Measurements from ENCODE around the gene TRAF5.
"Not testable (repeated sequence)": the region's sequence is repeated elsewhere in the genome, so short reads cannot be mapped to it uniquely, and the experiment has no call there.

TRAF5 gene

GRCh38 chr1:211326528-211327345 lies at the start of gene TRAF5:
TRAF5 (plus strand) TSS chr1:211326833; CDS start chr1:211353240, 26,407 bp downstream.
- peak; percentile 82 for DNase-seq (ENCODE audit: low spot score)

- DNase-seq (ENCODE audit: low spot score) = no peak
These were observed 47.3 kb upstream of the TRAF5 start for GRCh38 chr1:211279340-211279739.

- no peak for DNase-seq (ENCODE audit: low spot score)
These were observed 45.7 kb upstream of the TRAF5 start for GRCh38 chr1:211280910-211281309.

GRCh38 chr1:211281320-211282022 lies 45.2 kb upstream of the TRAF5 start:
- DNase-seq (ENCODE audit: low spot score) = no peak

GRCh38 chr1:211282023-211282373 lies 44.6 kb upstream of the TRAF5 start:
- no peak for DNase-seq (ENCODE audit: low spot score)

GRCh38 chr1:211285196-211285595 lies 41.4 kb upstream of the TRAF5 start:
- no peak for DNase-seq (ENCODE audit: low spot score)

- DNase-seq (ENCODE audit: low spot score) = no peak
These were observed 39.4 kb upstream of the TRAF5 start for GRCh38 chr1:211287218-211287617.

- DNase-seq (ENCODE audit: low spot score) = no peak
These were observed 34.2 kb upstream of the TRAF5 start for GRCh38 chr1:211292411-211292810.

GRCh38 chr1:211296396-211296795 lies 30.2 kb upstream of the TRAF5 start:
- DNase-seq (ENCODE audit: low spot score) = no peak

- DNase-seq (ENCODE audit: low spot score) = no peak
These were observed 21.6 kb upstream of the TRAF5 start for GRCh38 chr1:211305044-211305443.

GRCh38 chr1:211309617-211310016 lies 17.0 kb upstream of the TRAF5 start:
- DNase-seq (ENCODE audit: low spot score) = no peak

- no peak for DNase-seq (ENCODE audit: low spot score)
These were observed 13.2 kb upstream of the TRAF5 start for GRCh38 chr1:211313392-211313791.

- DNase-seq (ENCODE audit: low spot score) = no peak
These were observed 7.9 kb upstream of the TRAF5 start for GRCh38 chr1:211318576-211319280.

- no peak for DNase-seq (ENCODE audit: low spot score)
These were observed 6.7 kb upstream of the TRAF5 start for GRCh38 chr1:211319892-211320291.

GRCh38 chr1:211320980-211321379 lies 5.7 kb upstream of the TRAF5 start:
- no peak for DNase-seq (ENCODE audit: low spot score)

GRCh38 chr1:211321646-211322045 lies 5.0 kb upstream of the TRAF5 start:
- DNase-seq (ENCODE audit: low spot score) = not testable (repeated sequence)

GRCh38 chr1:211323156-211324063 lies 3.2 kb upstream of the TRAF5 start:
- DNase-seq (ENCODE audit: low spot score) = peak; percentile 71

- no peak for DNase-seq (ENCODE audit: low spot score)
These were observed 1.4 kb upstream of the TRAF5 start for GRCh38 chr1:211324992-211325775.

- DNase-seq (ENCODE audit: low spot score) = no peak
These were observed 499 bp upstream of the TRAF5 start for GRCh38 chr1:211326140-211326527.

- DNase-seq (ENCODE audit: low spot score) = no peak
These were observed 801 bp downstream of the TRAF5 start for GRCh38 chr1:211327346-211327921.

All from ecto neural progenitor cell (in vitro differentiated cells).